ENCODE data around the gene PHF13. TPM values are rescaled to one million over a fixed set of nuclear protein-coding genes. Genes with fewer than 3 reads are reported as not detected.
"Not testable (repeated sequence)": the region's sequence is repeated elsewhere in the genome, so short reads cannot be mapped to it uniquely, and the experiment has no call there.

PHF13 gene
- polyA plus RNA-seq, 1 donor (not counting 4 experiments of a cell fraction or from before 2014, with no cell fraction given): 4.5 TPM

GRCh38 chr1:6637770-6638169, 24.2 kb downstream of the PHF13 start:
- no peaks in the 10 kb centered on the region for H3K4me1 ChIP-seq (ENCODE audit: control insufficient read depth, extremely low read depth, insufficient read depth, low read length)
- H3K4me2 ChIP-seq (ENCODE audit: control insufficient read depth, extremely low read depth, insufficient read depth, low read depth, low read length): no peak overlapping the region
- H3K27me3 ChIP-seq (ENCODE audit: control insufficient read depth, extremely low read depth, insufficient read depth, low read length): no peaks in the 10 kb centered on the region
- DNase-seq (ENCODE audit: low read depth, low spot score) (no peak), FAIRE-seq (no peak)
- dilution Hi-C loops (cut with MboI; ENCODE audit: extremely low pct_ligation_motif_present, low sequenced_read_pairs): no loop called here
- no peaks in the 10 kb centered on the region for H3K9me3 ChIP-seq (ENCODE audit: control insufficient read depth, low read depth, low read length)
- H3K4me3 ChIP-seq (ENCODE audit: control insufficient read depth in 2 of 3, extremely low read depth in 1 of 3, insufficient read depth in 2 of 3, low read depth in 1 of 3, low read length in 3 of 3): no peak overlapping the region
- no peaks in the 10 kb centered on the region for H3K9me1 ChIP-seq (ENCODE audit: control insufficient read depth, extremely low read depth, insufficient read depth, low read length)
- TF ChIP-seq EZH2 (IDR thresholded peaks at IDR 0.05; ENCODE audit: low read length) (no peak), CTCF (optimal IDR thresholded peaks at IDR 0.05 in 1 of 3, IDR thresholded peaks at IDR 0.05 in 1 of 3, conservative IDR thresholded peaks at IDR 0.05 in 1 of 3; ENCODE audit: extremely low read depth in 1 of 3, insufficient read depth in 2 of 3, low read length in 3 of 3) (no peak)
- no peaks in the 10 kb centered on the region for H4K20me1 ChIP-seq (ENCODE audit: control insufficient read depth, extremely low read depth, insufficient read depth, low read length)
- no peak overlapping the region for H2AFZ ChIP-seq (ENCODE audit: control insufficient read depth, low read length)
- no peak overlapping the region for H3K27ac ChIP-seq (ENCODE audit: control insufficient read depth, insufficient read depth, low read length)
- no peak overlapping the region for H3K9ac ChIP-seq (ENCODE audit: control insufficient read depth, extremely low read depth, insufficient read depth, low read length)
- peaks cover 41 to 42% of the 10 kb centered on the region in 2 experiments for H3K36me3 ChIP-seq (ENCODE audit: control insufficient read depth in 2 of 2, extremely low read depth in 1 of 2, insufficient read depth in 2 of 2, low read length in 2 of 2)
- no peaks in the 10 kb centered on the region for H3K79me2 ChIP-seq (ENCODE audit: control insufficient read depth, insufficient read depth, low read length)

- no peak for DNase-seq (ENCODE audit: low read depth, low spot score)
Measured at GRCh38 chr1:6638226-6638625, 24.7 kb downstream of the PHF13 start.

DNA sequence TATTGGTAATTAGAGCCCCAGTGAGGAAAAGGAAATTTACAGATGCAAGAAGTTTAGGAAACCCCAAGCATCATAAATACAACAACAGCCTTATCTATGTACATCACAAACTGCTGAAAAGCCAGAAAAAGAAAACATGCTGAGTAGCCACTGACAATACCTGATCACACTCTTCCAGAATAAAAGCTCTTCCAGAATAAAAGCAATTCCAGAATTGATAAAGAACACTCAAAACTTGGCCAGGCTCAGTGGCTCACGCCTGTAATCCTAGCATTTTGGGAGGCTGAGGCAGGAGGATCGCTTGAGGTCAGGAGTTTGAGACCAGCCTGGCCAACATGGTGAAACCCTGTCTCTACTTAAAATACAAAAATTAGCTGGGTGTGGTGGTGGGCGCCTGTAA, 27.3 kb downstream of the PHF13 start:
- H3K27ac ChIP-seq (ENCODE audit: control insufficient read depth, insufficient read depth, low read length); H3K79me2 ChIP-seq (ENCODE audit: control insufficient read depth, insufficient read depth, low read length); H3K9ac ChIP-seq (ENCODE audit: control insufficient read depth, extremely low read depth, insufficient read depth, low read length); H4K20me1 ChIP-seq (ENCODE audit: control insufficient read depth, extremely low read depth, insufficient read depth, low read length); H3K9me3 ChIP-seq (ENCODE audit: control insufficient read depth, low read depth, low read length); DNase-seq (ENCODE audit: low read depth, low spot score); dilution Hi-C loops (cut with MboI; ENCODE audit: extremely low pct_ligation_motif_present, low sequenced_read_pairs); H3K4me3 ChIP-seq (ENCODE audit: control insufficient read depth in 2 of 3, extremely low read depth in 1 of 3, insufficient read depth in 2 of 3, low read depth in 1 of 3, low read length in 3 of 3); FAIRE-seq; H3K9me1 ChIP-seq (ENCODE audit: control insufficient read depth, extremely low read depth, insufficient read depth, low read length); H3K27me3 ChIP-seq (ENCODE audit: control insufficient read depth, extremely low read depth, insufficient read depth, low read length); H3K4me2 ChIP-seq (ENCODE audit: control insufficient read depth, extremely low read depth, insufficient read depth, low read depth, low read length); H2AFZ ChIP-seq (ENCODE audit: control insufficient read depth, low read length); H3K4me1 ChIP-seq (ENCODE audit: control insufficient read depth, extremely low read depth, insufficient read depth, low read length): not testable (repeated sequence)
- peaks cover 40 to 53% of the 10 kb centered on the region in 2 experiments for H3K36me3 ChIP-seq (ENCODE audit: control insufficient read depth in 2 of 2, extremely low read depth in 1 of 2, insufficient read depth in 2 of 2, low read length in 2 of 2)

More at GRCh38 chr1:6638226-6638625, 24.7 kb downstream of the PHF13 start:
- no peaks in the 10 kb centered on the region for H3K9me1 ChIP-seq (ENCODE audit: control insufficient read depth, extremely low read depth, insufficient read depth, low read length)
- H3K9me3 ChIP-seq (ENCODE audit: control insufficient read depth, low read depth, low read length): no peaks in the 10 kb centered on the region
- H3K4me2 ChIP-seq (ENCODE audit: control insufficient read depth, extremely low read depth, insufficient read depth, low read depth, low read length): no peak overlapping the region
- no peaks in the 10 kb centered on the region for H3K27me3 ChIP-seq (ENCODE audit: control insufficient read depth, extremely low read depth, insufficient read depth, low read length)
- no peak overlapping the region for H3K27ac ChIP-seq (ENCODE audit: control insufficient read depth, insufficient read depth, low read length)
- no peak overlapping the region for H3K9ac ChIP-seq (ENCODE audit: control insufficient read depth, extremely low read depth, insufficient read depth, low read length)
- H3K4me1 ChIP-seq (ENCODE audit: control insufficient read depth, extremely low read depth, insufficient read depth, low read length): no peaks in the 10 kb centered on the region
- dilution Hi-C loops (cut with MboI; ENCODE audit: extremely low pct_ligation_motif_present, low sequenced_read_pairs): no loop called here
- no peak overlapping the region for H3K4me3 ChIP-seq (ENCODE audit: control insufficient read depth in 2 of 3, extremely low read depth in 1 of 3, insufficient read depth in 2 of 3, low read depth in 1 of 3, low read length in 3 of 3)
- TF ChIP-seq CTCF (optimal IDR thresholded peaks at IDR 0.05 in 1 of 3, IDR thresholded peaks at IDR 0.05 in 1 of 3, conservative IDR thresholded peaks at IDR 0.05 in 1 of 3; ENCODE audit: extremely low read depth in 1 of 3, insufficient read depth in 2 of 3, low read length in 3 of 3) (no peak), EZH2 (IDR thresholded peaks at IDR 0.05; ENCODE audit: low read length) (no peak)
- no peaks in the 10 kb centered on the region for H4K20me1 ChIP-seq (ENCODE audit: control insufficient read depth, extremely low read depth, insufficient read depth, low read length)
- no peak for FAIRE-seq
- no peak overlapping the region for H2AFZ ChIP-seq (ENCODE audit: control insufficient read depth, low read length)
- H3K79me2 ChIP-seq (ENCODE audit: control insufficient read depth, insufficient read depth, low read length): no peaks in the 10 kb centered on the region
- peaks cover 41 to 45% of the 10 kb centered on the region in 2 experiments for H3K36me3 ChIP-seq (ENCODE audit: control insufficient read depth in 2 of 2, extremely low read depth in 1 of 2, insufficient read depth in 2 of 2, low read length in 2 of 2)
